ENCODE results near the gene ASTN1.

The ASTN1 gene

GRCh38 chr1:176993587-176993986, 170.9 kb downstream of the ASTN1 start:
- no peaks in the 10 kb centered on the region for H3K4me1 Mint-ChIP-seq
- H3K27ac Mint-ChIP-seq, result no peak overlapping the region
- peaks cover 2% of the 10 kb centered on the region for H3K9me3 Mint-ChIP-seq
- no peaks in the 10 kb centered on the region for H3K36me3 Mint-ChIP-seq
- H3K27me3 Mint-ChIP-seq, result peaks cover 13% of the 10 kb centered on the region
- DNase-seq (ENCODE audit: low spot score in 2 of 2) (no peak), ATAC-seq (ENCODE audit: low read depth) (no peak)
- H3K4me3 Mint-ChIP-seq, result no peak overlapping the region

DNA sequence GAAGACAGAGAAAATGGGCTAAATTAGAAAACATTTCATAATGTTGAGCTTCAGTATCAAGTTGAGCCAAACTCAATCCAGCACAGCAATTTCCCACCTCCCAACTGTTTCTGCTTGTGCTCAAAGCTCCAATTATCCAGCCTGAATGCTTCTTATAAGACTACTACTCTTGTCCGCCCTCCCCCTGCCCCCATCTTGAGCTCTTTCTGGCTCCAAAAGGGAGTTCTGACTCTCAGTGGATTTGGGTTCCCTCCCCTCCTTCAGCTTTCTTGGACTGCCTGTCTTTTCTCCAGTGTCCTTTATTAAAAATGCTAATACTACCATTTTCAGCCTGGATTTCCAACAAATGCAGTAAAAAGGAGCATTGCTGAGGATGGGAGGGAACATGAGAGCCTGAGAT, 174.8 kb downstream of the ASTN1 start:
- Mint-ChIP-seq H3K27me3 (peaks cover 2% of the 10 kb centered on the region), H3K9me3 (no peaks in the 10 kb centered on the region), H3K27ac (no peak overlapping the region), H3K4me3 (no peak overlapping the region), H3K36me3 (no peaks in the 10 kb centered on the region), H3K4me1 (no peaks in the 10 kb centered on the region)
- DNase-seq (ENCODE audit: low spot score in 2 of 2) (no peak), ATAC-seq (ENCODE audit: low read depth) (no peak)

DNA sequence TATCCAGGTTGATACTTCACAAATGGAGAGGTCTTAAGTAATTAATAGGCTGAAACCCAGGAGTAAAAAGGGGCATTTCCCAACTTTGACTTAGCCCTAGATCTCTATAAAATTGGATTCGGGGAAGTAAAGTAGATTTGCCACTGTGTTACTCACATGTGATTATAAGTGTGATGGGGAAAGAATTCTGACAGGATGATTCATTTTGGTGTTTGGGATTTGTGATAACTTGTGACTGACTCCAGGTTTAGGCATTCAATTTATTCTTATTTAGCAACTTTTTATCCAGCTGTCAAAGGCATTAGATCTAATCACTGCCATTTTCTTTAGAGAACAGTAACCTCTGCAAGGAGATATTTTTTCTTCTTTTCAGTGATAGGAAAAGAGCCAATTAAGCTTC, 175.5 kb downstream of the ASTN1 start:
- no peak overlapping the region for H3K27ac Mint-ChIP-seq
- DNase-seq (ENCODE audit: low spot score in 2 of 2) (no peak), ATAC-seq (ENCODE audit: low read depth) (no peak)
- no peak overlapping the region for H3K4me3 Mint-ChIP-seq
- H3K9me3 Mint-ChIP-seq, result no peaks in the 10 kb centered on the region
- no peaks in the 10 kb centered on the region for H3K4me1 Mint-ChIP-seq
- no peaks in the 10 kb centered on the region for H3K36me3 Mint-ChIP-seq
- peaks cover 2% of the 10 kb centered on the region for H3K27me3 Mint-ChIP-seq

DNA sequence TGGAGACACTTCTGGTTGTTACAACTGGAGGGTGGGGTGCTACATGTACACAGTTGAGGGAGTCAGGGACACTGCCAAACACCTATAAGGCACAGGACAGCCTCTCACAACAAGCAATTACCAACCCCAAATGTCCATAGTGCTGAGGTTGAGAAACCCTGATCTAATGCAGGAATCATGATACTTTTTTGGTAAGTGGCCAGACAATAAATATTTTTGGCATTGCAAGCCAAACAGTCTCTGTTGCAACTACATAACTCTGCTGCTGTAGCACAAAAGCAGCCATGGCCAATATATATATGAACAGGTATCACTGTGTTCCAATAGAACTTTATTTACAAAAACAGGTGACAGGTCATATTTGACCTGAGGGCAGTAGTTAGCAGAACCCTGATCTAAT, 177.5 kb downstream of the ASTN1 start:
- no peak overlapping the region for H3K4me3 Mint-ChIP-seq
- no peaks in the 10 kb centered on the region for H3K4me1 Mint-ChIP-seq
- H3K9me3 Mint-ChIP-seq, result no peaks in the 10 kb centered on the region
- H3K27ac Mint-ChIP-seq, result no peak overlapping the region
- no peaks in the 10 kb centered on the region for H3K36me3 Mint-ChIP-seq
- ATAC-seq (ENCODE audit: low read depth) (no peak), DNase-seq (ENCODE audit: low spot score in 2 of 2) (no peak)
- H3K27me3 Mint-ChIP-seq, result peaks cover 2% of the 10 kb centered on the region

GRCh38 chr1:176983731-176984130, 180.8 kb downstream of the ASTN1 start:
- no peaks in the 10 kb centered on the region for H3K9me3 Mint-ChIP-seq
- ATAC-seq (ENCODE audit: low read depth) (no peak), DNase-seq (ENCODE audit: low spot score in 2 of 2) (no peak)
- no peak overlapping the region for H3K4me3 Mint-ChIP-seq
- H3K4me1 Mint-ChIP-seq, result no peaks in the 10 kb centered on the region
- no peaks in the 10 kb centered on the region for H3K36me3 Mint-ChIP-seq
- H3K27ac Mint-ChIP-seq, result no peak overlapping the region
- H3K27me3 Mint-ChIP-seq, result no peaks in the 10 kb centered on the region

GRCh38 chr1:176976771-176977170, 187.7 kb downstream of the ASTN1 start:
- Mint-ChIP-seq H3K27ac (no peak overlapping the region), H3K27me3 (peaks cover 4% of the 10 kb centered on the region), H3K4me3 (no peak overlapping the region), H3K9me3 (no peaks in the 10 kb centered on the region), H3K36me3 (no peaks in the 10 kb centered on the region), H3K4me1 (no peaks in the 10 kb centered on the region)
- no peak for ATAC-seq (ENCODE audit: low read depth)
- DNase-seq (ENCODE audit: low spot score in 2 of 2), result no peak

- Mint-ChIP-seq H3K4me3 (no peak overlapping the region), H3K36me3 (no peaks in the 10 kb centered on the region), H3K9me3 (no peaks in the 10 kb centered on the region), H3K27ac (no peak overlapping the region), H3K4me1 (no peaks in the 10 kb centered on the region), H3K27me3 (peaks cover 4% of the 10 kb centered on the region)
- DNase-seq (ENCODE audit: low spot score in 2 of 2) (no peak), ATAC-seq (ENCODE audit: low read depth) (no peak)
Observed at GRCh38 chr1:176976225-176976624, 188.3 kb downstream of the ASTN1 start.

DNA sequence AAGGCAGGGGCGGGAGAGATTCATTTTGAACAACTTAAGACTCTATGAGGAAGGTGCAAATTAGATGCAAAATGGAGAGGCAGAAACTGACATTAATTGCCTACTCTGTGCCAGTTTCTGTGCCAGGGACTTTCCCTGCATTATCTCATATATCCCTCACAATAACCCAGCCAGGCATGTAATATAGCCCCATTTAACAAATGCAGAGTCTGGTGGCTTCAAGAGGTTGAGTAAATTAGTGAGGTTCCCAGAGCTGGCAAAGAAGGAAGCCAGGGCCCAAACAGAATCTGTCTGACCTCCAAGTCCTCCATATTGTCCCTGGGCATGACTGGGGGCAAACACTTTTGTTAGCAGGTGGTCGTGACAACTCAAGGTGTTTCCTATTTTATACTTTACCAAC, 199.8 kb downstream of the ASTN1 start:
- no peak overlapping the region for H3K27ac Mint-ChIP-seq
- no peaks in the 10 kb centered on the region for H3K4me1 Mint-ChIP-seq
- ATAC-seq (ENCODE audit: low read depth), result no peak
- no peak for DNase-seq (ENCODE audit: low spot score in 2 of 2)
- H3K27me3 Mint-ChIP-seq, result peaks cover 4% of the 10 kb centered on the region
- no peaks in the 10 kb centered on the region for H3K36me3 Mint-ChIP-seq
- H3K9me3 Mint-ChIP-seq, result no peaks in the 10 kb centered on the region
- no peak overlapping the region for H3K4me3 Mint-ChIP-seq

DNA sequence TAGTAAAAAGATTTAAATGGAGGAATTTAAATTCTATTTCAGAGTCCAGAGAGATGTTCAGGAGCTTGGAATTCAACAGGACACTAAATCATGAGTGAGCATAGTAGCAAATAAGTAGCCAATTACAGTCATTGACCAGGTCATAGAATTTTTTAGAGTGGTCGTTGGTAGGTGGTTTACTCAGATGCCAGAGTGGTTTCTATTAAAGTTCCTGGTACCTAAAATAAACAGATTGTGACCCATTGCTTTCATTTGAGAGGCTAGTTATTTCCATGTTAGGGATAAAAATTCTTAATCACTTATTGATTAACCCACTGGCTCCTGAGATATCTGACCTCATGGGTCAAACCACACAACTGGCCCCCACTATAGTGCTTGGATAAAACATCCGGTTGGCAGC, 201.3 kb downstream of the ASTN1 start:
- DNase-seq (ENCODE audit: low spot score in 2 of 2), result no peak
- H3K27ac Mint-ChIP-seq, result no peak overlapping the region

GRCh38 chr1:176961678-176962077, 202.8 kb downstream of the ASTN1 start:
- Mint-ChIP-seq H3K36me3 (no peaks in the 10 kb centered on the region), H3K4me3 (no peak overlapping the region), H3K4me1 (no peaks in the 10 kb centered on the region), H3K9me3 (no peaks in the 10 kb centered on the region), H3K27me3 (peaks cover 2% of the 10 kb centered on the region), H3K27ac (no peak overlapping the region)
- no peak for DNase-seq (ENCODE audit: low spot score in 2 of 2)
- no peak for ATAC-seq (ENCODE audit: low read depth)

More for the DNA sequence above, 201.3 kb downstream of the ASTN1 start:
- Mint-ChIP-seq H3K4me1 (no peaks in the 10 kb centered on the region), H3K4me3 (no peak overlapping the region), H3K36me3 (no peaks in the 10 kb centered on the region), H3K9me3 (no peaks in the 10 kb centered on the region), H3K27me3 (peaks cover 2% of the 10 kb centered on the region)
- ATAC-seq (ENCODE audit: low read depth), result no peak

DNA sequence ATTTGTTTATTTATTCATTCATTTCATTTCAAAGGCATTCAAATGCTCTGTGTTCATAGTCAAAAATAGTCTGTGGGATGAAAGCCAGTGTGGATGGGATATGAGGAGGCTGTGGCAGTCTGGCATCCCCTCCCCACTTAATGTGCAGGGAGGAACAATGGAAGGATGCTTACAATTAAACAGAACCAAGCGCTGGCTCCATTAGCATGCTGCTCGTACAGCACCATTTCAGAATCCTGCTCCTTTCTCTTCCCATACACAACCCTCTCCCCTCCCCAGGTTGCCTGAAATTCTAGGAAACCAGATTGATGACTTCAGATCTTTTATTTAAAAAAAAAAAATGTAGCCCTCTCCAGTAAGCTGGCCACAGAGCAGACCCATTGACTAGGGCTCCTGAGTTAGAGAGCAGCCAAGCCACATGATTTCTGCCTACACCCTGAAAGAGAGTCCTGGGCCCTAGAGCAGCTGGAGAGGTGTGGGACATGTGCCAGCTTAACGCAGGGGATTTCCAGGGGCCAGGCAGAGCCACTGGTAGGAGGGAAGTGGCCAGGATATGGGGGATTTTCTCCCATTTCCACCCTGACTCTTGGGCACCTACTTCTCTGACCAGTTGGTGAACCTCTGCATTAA, 205.2 kb downstream of the ASTN1 start:
- Mint-ChIP-seq H3K4me1 (no peaks in the 10 kb centered on the region), H3K36me3 (no peaks in the 10 kb centered on the region), H3K9me3 (no peaks in the 10 kb centered on the region), H3K27ac (no peak overlapping the region), H3K4me3 (no peak overlapping the region), H3K27me3 (peaks cover 2% of the 10 kb centered on the region)
- ATAC-seq (ENCODE audit: low read depth) (no peak), DNase-seq (ENCODE audit: low spot score in 2 of 2) (no peak)

DNA sequence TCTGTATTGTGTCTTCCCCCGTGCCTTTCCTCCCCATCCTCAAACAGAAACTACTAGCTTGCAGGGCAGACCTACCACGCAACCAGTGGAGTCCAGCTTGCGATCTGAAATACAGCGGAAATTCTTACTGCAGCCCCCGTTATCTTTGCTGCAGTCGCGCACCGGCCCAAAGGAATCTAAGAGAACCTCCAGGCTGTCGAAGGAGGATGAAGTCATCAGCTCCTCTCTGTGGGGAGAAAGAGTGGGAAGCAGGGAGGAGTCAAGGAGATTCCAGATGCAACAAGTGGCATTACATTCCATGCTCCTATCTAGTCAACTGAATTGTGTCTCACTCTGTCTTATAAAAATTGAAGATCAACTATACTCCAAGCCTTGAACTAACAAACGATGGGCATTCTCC, 206.9 kb downstream of the ASTN1 start:
- Mint-ChIP-seq H3K9me3 (no peaks in the 10 kb centered on the region), H3K27ac (no peak overlapping the region), H3K4me1 (no peaks in the 10 kb centered on the region), H3K27me3 (peaks cover 3% of the 10 kb centered on the region), H3K4me3 (no peak overlapping the region), H3K36me3 (no peaks in the 10 kb centered on the region)
- ATAC-seq (ENCODE audit: low read depth) (no peak), DNase-seq (ENCODE audit: low spot score in 2 of 2) (no peak)

GRCh38 chr1:176954242-176954641, 210.3 kb downstream of the ASTN1 start:
- no peaks in the 10 kb centered on the region for H3K36me3 Mint-ChIP-seq
- DNase-seq (ENCODE audit: low spot score in 2 of 2) (no peak), ATAC-seq (ENCODE audit: low read depth) (no peak)
- H3K4me1 Mint-ChIP-seq, result no peaks in the 10 kb centered on the region
- H3K9me3 Mint-ChIP-seq, result peaks cover 1% of the 10 kb centered on the region
- H3K27ac Mint-ChIP-seq, result no peak overlapping the region
- H3K4me3 Mint-ChIP-seq, result no peak overlapping the region
- H3K27me3 Mint-ChIP-seq, result peaks cover 6% of the 10 kb centered on the region

GRCh38 chr1:176950736-176951324, 213.7 kb downstream of the ASTN1 start:
- ATAC-seq (ENCODE audit: low read depth) (no peak), DNase-seq (ENCODE audit: low spot score in 2 of 2) (no peak)
- H3K27ac Mint-ChIP-seq, result no peak overlapping the region
- peaks cover 1% of the 10 kb centered on the region for H3K9me3 Mint-ChIP-seq
- no peaks in the 10 kb centered on the region for H3K4me1 Mint-ChIP-seq
- H3K36me3 Mint-ChIP-seq, result no peaks in the 10 kb centered on the region
- H3K4me3 Mint-ChIP-seq, result no peak overlapping the region
- H3K27me3 Mint-ChIP-seq, result peaks cover 6% of the 10 kb centered on the region

DNA sequence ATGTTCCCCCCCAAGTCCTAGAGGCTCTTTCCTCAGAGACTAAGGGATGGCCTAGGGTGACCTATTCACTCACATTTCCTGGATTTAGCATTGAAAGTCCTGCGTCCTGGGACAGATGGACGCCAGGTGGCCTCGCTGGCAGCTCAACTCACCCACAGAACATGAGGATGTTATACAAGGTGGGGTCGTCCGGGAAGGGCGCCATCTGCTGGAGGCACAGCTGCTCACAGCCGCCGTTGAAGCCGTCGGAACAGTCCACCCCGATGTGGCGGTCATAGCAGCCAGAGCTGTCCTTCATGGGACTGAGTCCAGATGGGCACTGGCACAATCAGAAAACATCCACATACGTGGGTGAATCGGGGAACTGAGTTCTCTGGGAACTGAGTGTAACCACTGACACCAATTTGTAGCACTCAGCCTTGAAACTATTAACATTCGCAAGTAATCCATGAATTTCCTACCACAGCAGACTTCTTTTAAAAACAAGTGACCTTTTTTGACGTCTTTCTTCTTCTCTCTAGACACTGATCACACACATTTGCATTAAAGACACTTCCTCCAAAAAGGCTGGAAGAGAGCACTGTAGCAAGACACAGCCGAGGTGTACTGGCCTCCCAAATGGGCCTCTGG, 215.4 kb downstream of the ASTN1 start:
- Mint-ChIP-seq H3K4me1 (no peaks in the 10 kb centered on the region), H3K4me3 (no peak overlapping the region), H3K9me3 (peaks cover 1% of the 10 kb centered on the region), H3K27ac (no peak overlapping the region), H3K27me3 (peaks cover 5% of the 10 kb centered on the region), H3K36me3 (no peaks in the 10 kb centered on the region)
- DNase-seq (ENCODE audit: low spot score in 2 of 2), result no peak
- ATAC-seq (ENCODE audit: low read depth), result no peak

Measured in memory B cell (primary cell).